CD14-positive monocyte (primary cell): ENCODE measurements around the gene LAMB1. TPM values are rescaled to one million over a fixed set of nuclear protein-coding genes. Genes with fewer than 3 reads are reported as not detected.
A peak's percentile ranks its signal among the peaks of the same experiment; 100 is the strongest.

ENCODE experiments used
- DNase-seq, 3 donors: peaks; one replicate each; pipeline ENCODE4 v3.0.0-alpha.2; 2011 to 2022
- H2AFZ ChIP-seq: 2 replicates; pipeline ENCODE4 v1.6.0; 2012; ENCODE audit warnings: mild to moderate bottlenecking, low read depth, low read length, inconsistent platforms; ENCODE audit not compliant: insufficient read depth, poor library complexity, severe bottlenecking
- H3K27ac ChIP-seq, 2 donors: 1 replicate in 1 of 2; 2 replicates in 1 of 2; pipeline ENCODE4 v1.5.1; 2012 to 2013; ENCODE audit warnings: low read length in 2 of 2, control low read depth in 1 of 2, inconsistent platforms in 1 of 2, low read depth in 1 of 2, mild to moderate bottlenecking in 1 of 2
- H3K27me3 ChIP-seq, 2 donors: one replicate each; pipeline versions ENCODE4 v1.6.0 to v1.6.1; 2011 to 2013; ENCODE audit warnings: low read length in 2 of 2; ENCODE audit not compliant: control insufficient read depth in 2 of 2, insufficient read depth in 2 of 2
- H3K36me3 ChIP-seq, 2 donors: replicated peaks in 1 of 2; 1 replicate in 1 of 2; 2 replicates in 1 of 2; pipeline versions ENCODE4 v1.5.1 to v1.6.1; 2012 to 2013; ENCODE audit warnings: low read length in 2 of 2, control low read depth in 1 of 2, inconsistent platforms in 1 of 2, mild to moderate bottlenecking in 1 of 2; ENCODE audit not compliant: insufficient read depth in 2 of 2, control insufficient read depth in 1 of 2
- H3K4me1 ChIP-seq, 2 donors: 1 replicate in 1 of 2; 2 replicates in 1 of 2; pipeline versions ENCODE4 v1.5.1 to v1.6.1; 2012 to 2013; ENCODE audit warnings: low read length in 2 of 2, control low read depth in 1 of 2, inconsistent platforms in 1 of 2, mild to moderate bottlenecking in 1 of 2, moderate library complexity in 1 of 2; ENCODE audit not compliant: insufficient read depth in 2 of 2, control insufficient read depth in 1 of 2
- H3K4me2 ChIP-seq: replicated peaks from 2 replicates; pipeline ENCODE3; 2012; ENCODE audit warnings: low read length, moderate library complexity, mild to moderate bottlenecking; ENCODE audit not compliant: poor library complexity, severe bottlenecking; ENCODE audit errors: extremely low read depth
- H3K4me3 ChIP-seq, 3 experiments: fragments of 200-600 bp in 1 of 3; sonication (generic) in 1 of 3; replicated peaks in 1 of 3; 1 replicate in 2 of 3; 2 replicates in 1 of 3; pipeline ENCODE4 v1.5.1; 2011 to 2013; ENCODE audit warnings: low read length in 3 of 3, mild to moderate bottlenecking in 3 of 3, control low read depth in 2 of 3, low read depth in 2 of 3, inconsistent platforms in 1 of 3, moderate library complexity in 1 of 3
- H3K79me2 ChIP-seq: 2 replicates; pipeline ENCODE4 v1.6.0; 2012; ENCODE audit warnings: mild to moderate bottlenecking, control low read depth, inconsistent platforms, low read length, moderate library complexity; ENCODE audit not compliant: insufficient read depth
- H3K9ac ChIP-seq: 2 replicates; pipeline ENCODE4 v1.6.0; 2017; ENCODE audit warnings: low read length, mild to moderate bottlenecking; ENCODE audit not compliant: insufficient read depth, poor library complexity, severe bottlenecking
- H3K9me3 ChIP-seq, 2 donors: replicated peaks in 1 of 2; 1 replicate in 1 of 2; 2 replicates in 1 of 2; pipeline versions ENCODE4 v1.5.1 to v1.6.1; 2012 to 2013; ENCODE audit warnings: low read length in 2 of 2, control low read depth in 1 of 2; ENCODE audit not compliant: control insufficient read depth in 1 of 2, insufficient read depth in 1 of 2
- H4K20me1 ChIP-seq: 2 replicates; pipeline ENCODE4 v1.6.0; 2012; ENCODE audit warnings: mild to moderate bottlenecking, low read length, control low read depth, moderate library complexity; ENCODE audit not compliant: insufficient read depth
- H3K27ac Mint-ChIP-seq, 7 donors: one replicate each; pipeline ENCODE4 v1.8.0; 2020; ENCODE audit warnings: mild to moderate bottlenecking in 7 of 7, mixed read lengths in 7 of 7, moderate library complexity in 6 of 7, inconsistent platforms in 2 of 7
- H3K27me3 Mint-ChIP-seq, 3 donors: one replicate each; pipeline ENCODE4 v1.8.0; 2021 to 2022; ENCODE audit warnings: low read depth in 3 of 3, mild to moderate bottlenecking in 3 of 3, mixed read lengths in 3 of 3, moderate library complexity in 3 of 3, inconsistent platforms in 1 of 3
- H3K36me3 Mint-ChIP-seq, 2 donors: one replicate each; pipeline ENCODE4 v1.8.0; 2020; ENCODE audit warnings: mixed read lengths in 2 of 2, inconsistent platforms in 1 of 2, mild to moderate bottlenecking in 1 of 2
- H3K4me1 Mint-ChIP-seq: one replicate; pipeline ENCODE4 v1.8.0; 2020; ENCODE audit warnings: mild to moderate bottlenecking, mixed read lengths
- H3K4me3 Mint-ChIP-seq, 2 donors: one replicate each; pipeline ENCODE4 v1.8.0; 2020; ENCODE audit warnings: mild to moderate bottlenecking in 2 of 2, mixed read lengths in 2 of 2, moderate library complexity in 1 of 2
- H3K9me3 Mint-ChIP-seq, 7 donors: one replicate each; pipeline ENCODE4 v1.8.0; 2020 to 2022; ENCODE audit warnings: mixed read lengths in 7 of 7, mild to moderate bottlenecking in 6 of 7, moderate library complexity in 6 of 7, inconsistent platforms in 2 of 7
- CTCF ChIP-seq: fragments of 200-600 bp; IDR thresholded peaks from one replicate; pipeline ENCODE4 v1.8.0; 2022; ENCODE audit warnings: antibody characterized with exemption, mild to moderate bottlenecking
- WGBS: methylation state at CpG from one replicate; pipeline ENCODE4 v1.1.5; 2013; ENCODE audit warnings: missing lambda C conversion rate; ENCODE audit not compliant: insufficient coverage; 5-methylcytosine and 5-hydroxymethylcytosine counted together
- intact Hi-C, 2 donors: fragments of 100-400 bp; cut with micrococcal nuclease; formaldehyde crosslinking; loops; one replicate each; pipeline versions ENCODE4 v1.15.0 to v1.15.1; 2023
- polyA plus RNA-seq, 3 donors: library from polyadenylated mRNA; depleted of rRNA in 1 of 3; unstranded in 2 of 3; stranded (reverse) in 1 of 3; fragments of 300-500 nt in 2 of 3; fragments of >200 nt in 1 of 3; fragmentation: Illumina TruSeq in 2 of 3; gene quantifications; 1 replicate in 2 of 3; 2 replicates in 1 of 3; pipeline ENCODE4 v1.2.3, GENCODE V29; 2012 to 2021

Gene LAMB1
- polyA plus RNA-seq, 3 donors, result 0.42 TPM; not detected in 2

- peak; percentile 69 to 81 (median 75) for DNase-seq
- Mint-ChIP-seq H3K36me3 (peaks cover 75 to 80% of the 10 kb centered on the region in 2 donors), H3K27me3 (no peaks in the 10 kb centered on the region), H3K27ac (peak overlapping the region; percentile 78 to 95 (median 93)), H3K4me1 (peaks cover 23% of the 10 kb centered on the region), H3K4me3 (peak overlapping the region; percentile 47 to 52), H3K9me3 (peaks cover 0 to 2% (median 0%) of the 10 kb centered on the region in 7 donors)
- H3K27ac ChIP-seq, result peak overlapping the region; percentile 70 to 78
- H3K36me3 ChIP-seq, result peaks cover 74 to 88% of the 10 kb centered on the region in 2 donors
- TF ChIP-seq CTCF, result no peak
- no peaks in the 10 kb centered on the region for H3K27me3 ChIP-seq
- H3K9me3 ChIP-seq, result no peaks in the 10 kb centered on the region
- no peak overlapping the region for H3K9ac ChIP-seq
- H4K20me1 ChIP-seq, result peaks cover 16% of the 10 kb centered on the region
- H3K4me2 ChIP-seq, result peak overlapping the region; percentile 49
- H3K79me2 ChIP-seq, result peaks cover 41% of the 10 kb centered on the region
- no peak overlapping the region for H2AFZ ChIP-seq
- WGBS, result 64% methylated on average over 1 of the region's 2 CpGs
- peak overlapping the region in 2 of 3 experiments; percentile 13 to 27 for H3K4me3 ChIP-seq
- intact Hi-C loops, result no loop called here
- peaks cover 19 to 20% of the 10 kb centered on the region in 2 donors for H3K4me1 ChIP-seq
These were observed 95.2 kb downstream of the LAMB1 start for GRCh38 chr7:107907790-107908189.

GRCh38 chr7:107902381-107902780, 100.6 kb downstream of the LAMB1 start:
- peak overlapping the region in 1 of 7 donors; percentile 1 for H3K27ac Mint-ChIP-seq
- no peak overlapping the region for H3K4me3 Mint-ChIP-seq
- no peak overlapping the region for H3K4me3 ChIP-seq
- DNase-seq, result no peak
- intact Hi-C loops, result no loop called here
- no peak for TF ChIP-seq CTCF
- no peak overlapping the region for H3K4me2 ChIP-seq
- H4K20me1 ChIP-seq, result peaks cover 61% of the 10 kb centered on the region
- peaks cover 72% of the 10 kb centered on the region for H3K79me2 ChIP-seq
- H3K36me3 Mint-ChIP-seq, result peaks cover 50 to 71% of the 10 kb centered on the region in 2 donors
- H3K27me3 Mint-ChIP-seq, result no peaks in the 10 kb centered on the region
- H2AFZ ChIP-seq, result no peak overlapping the region
- H3K4me1 Mint-ChIP-seq, result peaks cover 24% of the 10 kb centered on the region
- H3K4me1 ChIP-seq, result peaks cover 12 to 20% of the 10 kb centered on the region in 2 donors
- H3K9ac ChIP-seq, result no peak overlapping the region
- H3K36me3 ChIP-seq, result peaks cover 61 to 78% of the 10 kb centered on the region in 2 donors
- H3K27ac ChIP-seq, result peak overlapping the region in 1 of 2 donors; percentile 6
- no peaks in the 10 kb centered on the region for H3K9me3 ChIP-seq
- H3K9me3 Mint-ChIP-seq, result no peaks in the 10 kb centered on the region
- H3K27me3 ChIP-seq, result no peaks in the 10 kb centered on the region
